ENCODE measurements around the gene ERC1.
"Not testable (repeated sequence)": the region's sequence is repeated elsewhere in the genome, so short reads cannot be mapped to it uniquely, and the experiment has no call there.

The ERC1 gene

GRCh38 chr12:1305063-1305434 is 314.0 kb downstream of the ERC1 start:
- no peak overlapping the region for H3K4me3 ChIP-seq (ENCODE audit: low read length)
- no peak overlapping the region for H3K27ac ChIP-seq (ENCODE audit: low read length)
- H3K4me1 ChIP-seq (ENCODE audit: control insufficient read depth, low read depth, low read length), result no peaks in the 10 kb centered on the region
- no peaks in the 10 kb centered on the region for H3K27me3 ChIP-seq (ENCODE audit: control insufficient read depth, insufficient read depth, low read length)
- H3K9me3 ChIP-seq (ENCODE audit: control insufficient read depth, low read depth, low read length), result no peaks in the 10 kb centered on the region
- H3K9ac ChIP-seq (ENCODE audit: low read length), result no peak overlapping the region
- no peaks in the 10 kb centered on the region for H3K36me3 ChIP-seq (ENCODE audit: control insufficient read depth, low read depth, low read length)

- Histone ChIP-seq H3K9ac (ENCODE audit: low read length) (no peak overlapping the region), H3K4me3 (ENCODE audit: low read length) (no peak overlapping the region), H3K36me3 (ENCODE audit: control insufficient read depth, low read depth, low read length) (no peaks in the 10 kb centered on the region)
Measured at GRCh38 chr12:1305791-1306500, 314.9 kb downstream of the ERC1 start.

GRCh38 chr12:1306817-1307216 is 315.8 kb downstream of the ERC1 start:
- no peak overlapping the region for H3K9ac ChIP-seq (ENCODE audit: low read length)
- H3K9me3 ChIP-seq (ENCODE audit: control insufficient read depth, low read depth, low read length), result no peaks in the 10 kb centered on the region
- H3K27me3 ChIP-seq (ENCODE audit: control insufficient read depth, insufficient read depth, low read length), result no peaks in the 10 kb centered on the region
- no peak overlapping the region for H3K27ac ChIP-seq (ENCODE audit: low read length)
- no peaks in the 10 kb centered on the region for H3K36me3 ChIP-seq (ENCODE audit: control insufficient read depth, low read depth, low read length)
- H3K4me1 ChIP-seq (ENCODE audit: control insufficient read depth, low read depth, low read length), result no peaks in the 10 kb centered on the region
- H3K4me3 ChIP-seq (ENCODE audit: low read length), result no peak overlapping the region

More at GRCh38 chr12:1305791-1306500, 314.9 kb downstream of the ERC1 start:
- Histone ChIP-seq H3K27me3 (ENCODE audit: control insufficient read depth, insufficient read depth, low read length) (no peaks in the 10 kb centered on the region), H3K4me1 (ENCODE audit: control insufficient read depth, low read depth, low read length) (no peaks in the 10 kb centered on the region), H3K27ac (ENCODE audit: low read length) (no peak overlapping the region), H3K9me3 (ENCODE audit: control insufficient read depth, low read depth, low read length) (no peaks in the 10 kb centered on the region)

- Histone ChIP-seq H3K4me1 (ENCODE audit: control insufficient read depth, low read depth, low read length) (no peaks in the 10 kb centered on the region), H3K36me3 (ENCODE audit: control insufficient read depth, low read depth, low read length) (no peaks in the 10 kb centered on the region), H3K9me3 (ENCODE audit: control insufficient read depth, low read depth, low read length) (no peaks in the 10 kb centered on the region), H3K9ac (ENCODE audit: low read length) (no peak overlapping the region), H3K4me3 (ENCODE audit: low read length) (no peak overlapping the region), H3K27me3 (ENCODE audit: control insufficient read depth, insufficient read depth, low read length) (no peaks in the 10 kb centered on the region), H3K27ac (ENCODE audit: low read length) (no peak overlapping the region)
Measured at GRCh38 chr12:1307796-1308195, 316.8 kb downstream of the ERC1 start.

GRCh38 chr12:1309613-1310012 is 318.6 kb downstream of the ERC1 start:
- H3K9ac ChIP-seq (ENCODE audit: low read length), result no peak overlapping the region

GRCh38 chr12:1310653-1311052 is 319.6 kb downstream of the ERC1 start:
- H3K27ac ChIP-seq (ENCODE audit: low read length), result no peak overlapping the region
- no peak overlapping the region for H3K9ac ChIP-seq (ENCODE audit: low read length)
- H3K4me1 ChIP-seq (ENCODE audit: control insufficient read depth, low read depth, low read length), result no peaks in the 10 kb centered on the region
- no peaks in the 10 kb centered on the region for H3K36me3 ChIP-seq (ENCODE audit: control insufficient read depth, low read depth, low read length)
- no peaks in the 10 kb centered on the region for H3K9me3 ChIP-seq (ENCODE audit: control insufficient read depth, low read depth, low read length)
- H3K4me3 ChIP-seq (ENCODE audit: low read length), result no peak overlapping the region
- H3K27me3 ChIP-seq (ENCODE audit: control insufficient read depth, insufficient read depth, low read length), result no peaks in the 10 kb centered on the region

More at GRCh38 chr12:1309613-1310012, 318.6 kb downstream of the ERC1 start:
- Histone ChIP-seq H3K4me1 (ENCODE audit: control insufficient read depth, low read depth, low read length) (no peaks in the 10 kb centered on the region), H3K36me3 (ENCODE audit: control insufficient read depth, low read depth, low read length) (no peaks in the 10 kb centered on the region), H3K9me3 (ENCODE audit: control insufficient read depth, low read depth, low read length) (no peaks in the 10 kb centered on the region), H3K27ac (ENCODE audit: low read length) (no peak overlapping the region), H3K4me3 (ENCODE audit: low read length) (no peak overlapping the region), H3K27me3 (ENCODE audit: control insufficient read depth, insufficient read depth, low read length) (no peaks in the 10 kb centered on the region)

- Histone ChIP-seq H3K9me3 (ENCODE audit: control insufficient read depth, low read depth, low read length) (no peaks in the 10 kb centered on the region), H3K4me3 (ENCODE audit: low read length) (no peak overlapping the region), H3K36me3 (ENCODE audit: control insufficient read depth, low read depth, low read length) (no peaks in the 10 kb centered on the region), H3K27ac (ENCODE audit: low read length) (no peak overlapping the region), H3K4me1 (ENCODE audit: control insufficient read depth, low read depth, low read length) (no peaks in the 10 kb centered on the region), H3K9ac (ENCODE audit: low read length) (no peak overlapping the region), H3K27me3 (ENCODE audit: control insufficient read depth, insufficient read depth, low read length) (no peaks in the 10 kb centered on the region)
Measured at GRCh38 chr12:1311145-1311544, 320.1 kb downstream of the ERC1 start.

GRCh38 chr12:1313906-1314305 is 322.9 kb downstream of the ERC1 start:
- Histone ChIP-seq H3K4me3 (ENCODE audit: low read length) (no peak overlapping the region), H3K9ac (ENCODE audit: low read length) (no peak overlapping the region), H3K36me3 (ENCODE audit: control insufficient read depth, low read depth, low read length) (no peaks in the 10 kb centered on the region), H3K4me1 (ENCODE audit: control insufficient read depth, low read depth, low read length) (peaks cover 5% of the 10 kb centered on the region), H3K9me3 (ENCODE audit: control insufficient read depth, low read depth, low read length) (no peaks in the 10 kb centered on the region), H3K27ac (ENCODE audit: low read length) (no peak overlapping the region), H3K27me3 (ENCODE audit: control insufficient read depth, insufficient read depth, low read length) (no peaks in the 10 kb centered on the region)

GRCh38 chr12:1314523-1314922 is 323.5 kb downstream of the ERC1 start:
- Histone ChIP-seq H3K9me3 (ENCODE audit: control insufficient read depth, low read depth, low read length) (no peaks in the 10 kb centered on the region), H3K4me1 (ENCODE audit: control insufficient read depth, low read depth, low read length) (peaks cover 5% of the 10 kb centered on the region), H3K36me3 (ENCODE audit: control insufficient read depth, low read depth, low read length) (no peaks in the 10 kb centered on the region), H3K9ac (ENCODE audit: low read length) (no peak overlapping the region), H3K4me3 (ENCODE audit: low read length) (no peak overlapping the region), H3K27ac (ENCODE audit: low read length) (no peak overlapping the region), H3K27me3 (ENCODE audit: control insufficient read depth, insufficient read depth, low read length) (no peaks in the 10 kb centered on the region)

GRCh38 chr12:1316991-1317390 is 326.0 kb downstream of the ERC1 start:
- H3K36me3 ChIP-seq (ENCODE audit: control insufficient read depth, low read depth, low read length); H3K4me1 ChIP-seq (ENCODE audit: control insufficient read depth, low read depth, low read length): not testable (repeated sequence)

GRCh38 chr12:1318327-1319031 is 327.5 kb downstream of the ERC1 start:
- no peak overlapping the region for H3K9ac ChIP-seq (ENCODE audit: low read length)
- H3K4me3 ChIP-seq (ENCODE audit: low read length), result no peak overlapping the region
- no peak overlapping the region for H3K27ac ChIP-seq (ENCODE audit: low read length)
- H3K9me3 ChIP-seq (ENCODE audit: control insufficient read depth, low read depth, low read length), result no peaks in the 10 kb centered on the region
- H3K36me3 ChIP-seq (ENCODE audit: control insufficient read depth, low read depth, low read length), result no peaks in the 10 kb centered on the region
- H3K27me3 ChIP-seq (ENCODE audit: control insufficient read depth, insufficient read depth, low read length), result no peaks in the 10 kb centered on the region
- peaks cover 5% of the 10 kb centered on the region for H3K4me1 ChIP-seq (ENCODE audit: control insufficient read depth, low read depth, low read length)

More at GRCh38 chr12:1316991-1317390, 326.0 kb downstream of the ERC1 start:
- not testable (repeated sequence) for H3K9ac ChIP-seq (ENCODE audit: low read length); H3K9me3 ChIP-seq (ENCODE audit: control insufficient read depth, low read depth, low read length); H3K27me3 ChIP-seq (ENCODE audit: control insufficient read depth, insufficient read depth, low read length); H3K27ac ChIP-seq (ENCODE audit: low read length); H3K4me3 ChIP-seq (ENCODE audit: low read length)

- Histone ChIP-seq H3K4me3 (ENCODE audit: low read length) (no peak overlapping the region), H3K27me3 (ENCODE audit: control insufficient read depth, insufficient read depth, low read length) (no peaks in the 10 kb centered on the region), H3K9me3 (ENCODE audit: control insufficient read depth, low read depth, low read length) (no peaks in the 10 kb centered on the region), H3K4me1 (ENCODE audit: control insufficient read depth, low read depth, low read length) (peaks cover 5% of the 10 kb centered on the region), H3K36me3 (ENCODE audit: control insufficient read depth, low read depth, low read length) (no peaks in the 10 kb centered on the region), H3K9ac (ENCODE audit: low read length) (no peak overlapping the region), H3K27ac (ENCODE audit: low read length) (no peak overlapping the region)
Measured at GRCh38 chr12:1319212-1319611, 328.2 kb downstream of the ERC1 start.

All from iPS-18a (cell line).